NCI-H2081 (cell line): ENCODE measurements around the gene DDX17.

ENCODE experiments used
- DNase-seq, 2 experiments: peaks; one replicate each; lab custom pipeline; 2025; lab: John Stamatoyannopoulos, UW

Gene DDX17

DNA sequence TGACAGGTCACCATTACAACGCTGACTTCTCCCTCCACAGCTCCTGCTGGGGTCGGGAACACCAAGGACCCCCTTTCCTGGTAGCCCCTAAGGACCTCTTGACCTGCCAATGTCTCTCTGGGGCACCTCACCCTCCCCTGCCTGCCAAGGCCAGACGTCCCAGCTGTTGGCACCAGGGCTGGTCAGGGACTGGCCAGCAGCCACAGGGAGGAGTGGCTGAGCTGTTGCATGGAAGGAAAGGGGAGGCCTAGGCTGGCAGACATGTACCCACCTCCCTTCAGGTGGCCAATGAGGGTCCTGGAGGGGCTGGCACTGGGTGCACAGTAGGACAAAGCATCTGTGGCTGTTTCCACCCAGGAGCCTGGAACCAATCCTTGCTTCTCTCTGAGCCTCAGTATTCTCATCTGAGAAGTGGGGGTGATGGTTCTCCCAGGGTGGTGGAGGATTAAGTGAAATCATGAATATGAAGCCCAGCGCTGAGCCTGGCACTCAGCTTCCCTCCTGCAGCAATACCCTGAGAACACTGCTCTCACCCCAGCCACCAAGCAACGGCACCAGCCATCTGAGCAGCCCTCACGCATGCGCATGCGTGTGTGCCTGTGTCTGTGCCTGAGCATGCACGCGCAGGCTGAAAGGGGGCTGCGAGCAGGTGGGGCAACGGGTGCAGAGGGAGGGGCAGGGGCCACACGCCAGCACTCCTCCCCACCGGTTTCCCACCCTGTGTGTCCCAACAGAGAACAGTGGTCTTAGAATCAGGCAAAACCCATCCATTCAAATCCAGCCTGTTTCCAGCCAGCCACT, 57.0 kb downstream of the DDX17 start:
- DNase-seq, result no peak

DNA sequence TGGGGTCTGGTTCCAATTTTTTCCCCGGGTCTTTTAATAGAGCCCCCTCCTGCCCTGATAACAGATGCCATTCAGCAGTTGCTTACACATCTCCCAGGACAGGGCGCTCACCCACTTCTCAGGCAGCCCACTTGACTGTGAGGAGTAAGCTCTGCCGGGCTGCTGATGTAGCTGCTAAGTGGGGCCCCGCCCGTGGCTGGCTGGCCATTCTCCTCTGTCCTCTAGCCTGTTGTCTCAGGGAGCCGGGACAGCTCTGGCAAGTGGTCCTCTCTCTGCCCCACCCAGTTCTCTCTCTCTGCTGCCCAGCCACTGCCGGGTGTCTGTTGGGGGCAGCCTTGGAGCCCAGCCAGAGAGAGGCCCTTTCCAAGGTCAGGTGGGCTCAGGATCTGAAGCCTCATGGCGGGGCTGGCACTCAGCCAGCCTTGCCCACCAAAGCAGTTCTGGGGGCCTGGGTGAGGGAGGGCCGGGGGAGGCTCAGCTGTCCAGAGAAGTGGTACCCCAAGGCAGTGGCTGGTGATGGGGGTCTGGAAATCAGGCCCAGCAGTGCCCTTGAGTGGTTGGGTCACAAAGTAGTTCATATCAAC, 60.0 kb downstream of the DDX17 start:
- DNase-seq, result no peak

DNA sequence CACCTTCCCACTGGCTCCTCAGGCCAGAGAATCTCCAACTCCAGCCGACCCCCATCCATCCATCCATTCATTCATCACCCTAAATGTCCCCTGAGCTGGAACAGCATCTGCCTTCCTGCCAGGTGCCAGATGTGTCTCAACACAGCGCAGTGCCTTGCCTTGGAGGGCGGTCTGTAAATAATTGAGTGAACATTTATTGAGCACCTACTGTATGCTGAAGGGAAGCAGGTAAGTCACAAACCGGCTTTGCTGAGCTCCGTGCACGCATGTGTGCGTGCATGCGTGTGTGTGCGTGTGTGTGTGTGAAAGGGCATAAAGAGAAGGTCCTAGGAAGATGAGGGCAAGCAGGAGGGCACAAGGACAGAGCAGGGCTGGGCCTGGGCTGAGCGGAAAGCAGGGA, 61.3 kb downstream of the DDX17 start:
- DNase-seq, result no peak

DNA sequence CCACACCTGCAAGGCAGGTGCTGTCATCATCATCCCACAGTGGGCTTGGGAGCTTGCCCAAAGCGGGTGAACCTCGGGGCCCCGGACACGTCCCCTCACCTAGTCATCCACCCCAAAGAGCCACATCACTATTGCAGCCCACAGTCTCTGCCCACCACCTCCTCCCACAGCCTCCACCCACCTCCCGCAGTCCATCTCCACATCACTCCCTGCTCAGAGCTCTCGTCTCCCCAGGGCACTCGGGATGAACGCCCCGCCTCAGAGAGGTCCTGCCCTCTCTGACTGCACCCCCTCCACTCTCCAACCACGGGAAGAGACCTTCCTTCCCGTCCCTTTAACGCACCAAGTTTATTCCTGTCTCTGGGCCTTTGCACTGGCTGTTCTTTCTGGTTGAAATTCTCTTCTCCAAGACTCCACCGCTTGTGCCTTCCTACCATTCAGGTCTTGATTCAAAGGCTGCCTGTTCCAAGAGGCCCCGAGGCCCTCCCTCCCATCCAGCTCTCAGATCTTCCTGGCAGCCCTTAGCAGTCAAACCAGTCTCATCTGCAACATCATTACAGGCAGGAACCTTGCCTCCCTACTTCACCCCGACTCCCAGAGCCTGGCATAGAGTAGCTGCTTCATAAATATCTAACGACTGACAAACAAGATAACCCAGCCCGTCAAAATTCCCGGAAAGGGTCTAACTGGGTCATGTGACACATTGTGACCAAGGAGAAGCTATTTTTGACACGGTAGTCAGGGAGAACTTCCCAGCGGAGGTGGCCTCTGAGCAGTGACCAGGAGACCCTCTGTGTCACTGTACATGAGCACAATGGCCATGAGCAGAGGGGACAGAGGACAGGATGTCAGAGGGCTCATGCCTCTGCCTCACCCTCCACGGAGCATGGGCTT, 62.2 kb downstream of the DDX17 start:
- no peak for DNase-seq

GRCh38 chr22:38442967-38443627, 63.0 kb downstream of the DDX17 start:
- DNase-seq, result no peak

DNA sequence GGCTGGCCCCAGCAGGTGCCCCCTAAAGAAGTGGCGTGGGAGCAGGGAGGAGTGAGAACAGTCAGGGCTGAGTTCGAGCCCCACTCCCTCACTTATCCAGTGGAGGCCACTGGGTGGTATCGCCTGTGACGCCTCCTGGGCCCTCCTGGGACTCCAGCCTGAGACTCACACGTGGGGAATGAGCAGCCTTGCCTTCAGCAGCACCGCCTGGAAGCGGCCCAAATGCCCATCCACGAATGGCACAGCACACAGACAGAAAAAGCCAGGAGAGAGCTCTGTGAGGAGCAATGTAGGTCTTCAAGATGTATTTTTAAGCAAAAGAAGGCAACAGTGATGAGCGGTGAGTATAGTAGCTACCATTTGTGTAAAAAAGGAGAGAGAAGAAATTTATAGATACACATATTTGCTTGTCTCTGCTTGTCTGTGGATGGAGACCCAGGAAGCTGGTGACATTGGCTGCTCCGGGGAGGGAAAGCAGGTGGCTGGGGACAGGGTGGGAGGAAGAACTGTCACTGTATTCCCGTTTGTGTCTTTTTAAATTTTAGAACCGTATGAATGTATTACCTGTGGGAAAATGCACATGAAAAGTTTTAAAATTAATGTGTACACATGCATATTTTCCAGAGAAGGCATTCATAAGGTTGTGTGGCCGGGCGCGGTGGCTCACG, 64.4 kb downstream of the DDX17 start:
- no peak for DNase-seq

DNA sequence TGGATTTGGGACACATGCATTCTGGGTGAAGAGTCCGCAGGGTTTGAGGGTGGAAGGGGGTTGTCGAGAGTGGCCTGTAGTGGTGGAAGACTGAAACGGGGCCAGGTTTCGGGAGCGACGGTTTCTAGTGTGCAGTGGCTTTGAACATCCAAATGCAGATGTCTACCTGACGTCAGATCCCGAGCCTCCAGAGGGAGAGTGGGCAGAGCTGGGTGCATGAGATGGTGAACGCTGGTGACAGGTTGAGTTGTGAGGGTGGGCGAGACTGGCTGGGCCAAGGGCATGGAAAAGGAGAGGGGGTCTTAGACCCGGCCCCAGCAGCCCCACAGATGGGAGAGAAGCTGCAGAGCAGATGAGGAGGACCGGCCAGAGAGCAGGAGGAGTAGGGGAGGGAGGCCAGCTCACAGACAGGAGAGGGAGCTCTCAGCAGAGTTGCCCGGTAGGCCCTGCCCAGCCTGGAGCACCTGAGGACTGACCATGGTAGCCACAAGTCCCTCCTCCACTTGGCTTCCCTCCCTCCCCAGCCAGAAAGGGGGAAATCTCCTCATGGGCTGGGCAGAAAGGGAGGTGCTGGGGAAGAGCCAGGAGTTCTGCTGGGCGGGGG, 65.3 kb downstream of the DDX17 start:
- no peak for DNase-seq

DNA sequence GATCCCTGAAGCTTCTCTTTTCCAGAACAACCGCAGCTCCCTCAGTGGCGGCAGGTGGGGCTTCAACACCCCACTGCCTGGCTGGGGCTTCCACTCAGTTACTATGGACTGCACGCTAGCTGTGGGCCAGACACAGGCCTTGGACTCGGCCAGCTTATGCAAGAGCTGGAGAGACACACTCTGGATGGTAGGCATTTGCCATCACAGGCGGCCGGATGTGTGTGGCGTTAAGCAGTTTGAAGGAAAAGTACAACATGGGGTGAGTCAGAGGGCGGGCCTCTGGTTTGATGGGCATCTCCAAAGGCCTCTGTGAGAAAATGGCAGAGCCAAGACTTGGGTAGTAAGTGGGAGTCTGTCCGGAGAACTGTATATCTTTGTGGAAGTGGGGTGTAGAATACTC, 68.7 kb downstream of the DDX17 start:
- DNase-seq, result no peak

GRCh38 chr22:38436629-38437395, 69.3 kb downstream of the DDX17 start:
- no peak for DNase-seq

DNA sequence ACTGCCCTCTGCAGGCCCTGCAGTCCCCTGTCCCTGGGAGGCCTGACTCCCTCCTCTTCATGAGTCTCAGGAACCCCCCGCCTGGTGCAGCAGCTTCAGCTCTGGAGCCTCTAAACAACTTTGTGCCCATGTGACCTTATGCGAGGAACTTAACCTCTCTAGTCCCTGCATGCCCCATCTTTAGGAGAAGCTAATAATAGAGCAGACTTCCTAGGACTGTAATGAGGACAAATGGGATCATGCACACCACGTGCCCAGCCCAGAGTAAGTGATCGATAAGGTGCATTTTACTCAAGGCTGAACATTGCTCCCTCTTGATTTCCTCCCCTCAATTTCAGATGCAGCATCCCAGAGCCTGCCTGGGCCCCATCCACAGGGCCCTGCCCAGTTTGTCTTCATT, 70.1 kb downstream of the DDX17 start:
- no peak for DNase-seq

- DNase-seq, result no peak
Measured at GRCh38 chr22:38435010-38435409, 71.1 kb downstream of the DDX17 start.

DNA sequence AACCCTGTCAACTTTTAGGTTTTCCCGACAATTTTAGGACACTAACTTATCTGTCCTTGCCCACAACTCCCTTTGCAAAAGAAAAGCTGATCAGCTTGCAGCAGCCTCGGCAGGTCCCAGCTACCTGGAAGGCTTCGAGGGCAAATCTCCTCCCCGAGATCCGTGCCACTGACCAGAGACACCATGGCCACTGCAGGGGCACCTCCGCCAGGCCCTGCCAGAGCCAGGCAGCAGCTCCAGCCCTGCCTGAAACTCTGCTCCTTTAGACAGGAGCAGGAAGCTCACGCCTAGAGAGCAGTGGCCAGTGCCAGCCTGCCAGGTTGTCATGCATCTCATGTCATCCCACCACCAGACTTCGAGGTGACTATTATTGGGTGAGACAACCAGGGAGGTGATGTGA, 72.2 kb downstream of the DDX17 start:
- DNase-seq, result no peak
